K562 (cell line): ENCODE results near the gene ZNF106. TPM values are rescaled to one million over a fixed set of nuclear protein-coding genes. Genes with fewer than 3 reads are reported as not detected.

Experiments
- CBX5 ChIP-seq: IDR thresholded peaks from 2 replicates; pipeline ENCODE4 v1.6.1; 2014; ENCODE audit warnings: low read depth, borderline replicate concordance
- DMBX1 ChIP-seq: fragments of 250-450 bp; sonication (Bioruptor Pico); IDR thresholded peaks from 2 replicates; pipeline ENCODE4 v1.8.0; 2022; ENCODE audit warnings: inconsistent platforms, mild to moderate bottlenecking, moderate library complexity, borderline replicate concordance
- HEY1 ChIP-seq: fragments of 250-450 bp; sonication (Bioruptor Pico); IDR thresholded peaks from 2 replicates; pipeline ENCODE4 v1.5.0; 2020; ENCODE audit warnings: mild to moderate bottlenecking, moderate library complexity, borderline replicate concordance
- HNRNPLL ChIP-seq: fragments of 200-400 bp; formaldehyde crosslinking; IDR thresholded peaks from 2 replicates; pipeline ENCODE4 v1.6.1; 2017; ENCODE audit warnings: low read length, low read depth, mild to moderate bottlenecking; ENCODE audit not compliant: poor library complexity, severe bottlenecking
- MLLT1 ChIP-seq, 2 experiments: fragments of 450-650 bp; IDR thresholded peaks; 2 replicates each; pipeline ENCODE4 v1.6.1; 2016
- NFIC ChIP-seq: fragments of 450-650 bp; IDR thresholded peaks from 2 replicates; pipeline ENCODE4 v1.6.1; 2017; ENCODE audit warnings: mild to moderate bottlenecking, inconsistent platforms
- PML ChIP-seq: IDR thresholded peaks from 2 replicates; pipeline ENCODE4 v1.6.1; 2012; ENCODE audit warnings: low read length, inconsistent platforms
- POLR2H ChIP-seq: IDR thresholded peaks from 2 replicates; pipeline ENCODE4 v1.6.1; 2016; ENCODE audit warnings: missing genetic modification characterization, low read depth, mild to moderate bottlenecking, control low read depth, missing compliant biosample characterization, moderate library complexity
- RUNX1 ChIP-seq: sonication (generic); IDR thresholded peaks from 2 replicates; pipeline ENCODE4 v1.6.1; 2016; ENCODE audit warnings: antibody characterized with exemption, low read depth
- SMARCC2 ChIP-seq: fragments of 450-650 bp; IDR thresholded peaks from 2 replicates; pipeline ENCODE4 v1.6.1; 2017; ENCODE audit warnings: antibody characterized with exemption, moderate library complexity, mild to moderate bottlenecking, low read depth
- SOX6 ChIP-seq: fragments of 450-650 bp; IDR thresholded peaks from 2 replicates; pipeline ENCODE4 v1.6.1; 2014; ENCODE audit warnings: mild to moderate bottlenecking
- TBP ChIP-seq: optimal IDR thresholded peaks from 2 replicates; pipeline ENCODE3; 2011; ENCODE audit warnings: low read depth, low read length, improper control_type of control experiment
- THAP7 ChIP-seq: fragments of 250-450 bp; sonication (Bioruptor Pico); IDR thresholded peaks from 2 replicates; pipeline ENCODE4 v1.5.0; 2021
- ZC3H8 ChIP-seq: fragments of 450-650 bp; IDR thresholded peaks from 2 replicates; pipeline ENCODE4 v1.6.1; 2017
- ZMIZ1 ChIP-seq, 2 experiments: fragments of 150-350 bp in 1 of 2; IDR thresholded peaks; 2 replicates each; pipeline ENCODE4 v1.6.1; 2012 to 2016; ENCODE audit warnings: low read depth in 2 of 2, low read length in 2 of 2, mild to moderate bottlenecking in 1 of 2, moderate library complexity in 1 of 2
- ZNF124 ChIP-seq: sonication (generic); formaldehyde crosslinking; IDR thresholded peaks from 2 replicates; pipeline ENCODE4 v1.8.1; 2022; ENCODE audit warnings: missing genetic modification reagents
- ZNF431 ChIP-seq: sonication (generic); formaldehyde crosslinking; IDR thresholded peaks from 2 replicates; pipeline ENCODE4 v1.8.0; 2022; ENCODE audit warnings: mild to moderate bottlenecking, missing genetic modification reagents
- ZNF511 ChIP-seq: sonication (generic); formaldehyde crosslinking; IDR thresholded peaks from 2 replicates; pipeline ENCODE4 v1.8.0; 2022; ENCODE audit warnings: mild to moderate bottlenecking, missing genetic modification reagents
- polyA plus RNA-seq, 8 experiments: library from polyadenylated mRNA; depleted of rRNA in 4 of 8; stranded (reverse) in 5 of 8; unstranded in 3 of 8; fragments of >200 nt; fragmentation: Nextera tagmentation in 2 of 8; fragmentation: Illumina TruSeq in 1 of 8; extraction: Ambion mirVana in 2 of 8; extraction: Trizol in 1 of 8; gene quantifications; 2 replicates each; pipeline versions ENCODE4 v1.2.1 to v1.2.3, GENCODE V29; 2011 to 2014; ENCODE audit warnings: inconsistent platforms in 1 of 8, missing spikeins in 1 of 8
- total RNA-seq, 7 experiments: library from RNA; depleted of rRNA in 6 of 7; stranded (reverse); fragments of >200 nt in 6 of 7; fragmentation: Illumina TruSeq in 2 of 7; extraction: Trizol in 2 of 7; gene quantifications; 2 replicates each; pipeline versions ENCODE4 v1.2.1 to v1.2.3, GENCODE V29; 2011 to 2021; ENCODE audit warnings: low replicate concordance in 1 of 7
- TF ChIP-seq, protein P1 (sequence below), 2 experiments: IDR thresholded peaks; 2 replicates each; pipeline ENCODE4 v1.6.1; 2012; ENCODE audit warnings: improper control_type of control experiment in 2 of 2, low read depth in 2 of 2, low read length in 2 of 2, borderline replicate concordance in 1 of 2

The ZNF106 gene
- total and polyA plus RNA-seq, 9 of the 15 experiments (the other 6 are each of a cell fraction or from before 2014, with no cell fraction given): 14.4 to 55.3 (median 33.7) TPM

- TF ChIP-seq ZMIZ1 (IDR thresholded peaks at IDR 0.05; ENCODE audit: low read depth in 2 of 2, low read length in 2 of 2) (peak in 1 of 2 experiments; percentile 15; a peak in 1 of 4 replicates), HEY1 (CRISPR knock-in tag) (no peak), ZNF124 (CRISPR knock-in tag) (no peak), ZNF511 (CRISPR knock-in tag) (0 out of 2 replicates have a peak, but pooled peaks have one; percentile 42), ZC3H8 (no peak), SMARCC2 (peak; percentile 21; the same call in 1 of the 2 replicates), TBP (peak; percentile 88), SOX6 (peak; percentile 78), PML (peak; percentile 82), MLLT1 (IDR thresholded peaks at IDR 0.05) (peak in 1 of 2 experiments; percentile 28; a peak in 1 of 4 replicates), POLR2H (tag) (peak; percentile 71), HNRNPLL (peak; percentile 30), THAP7 (CRISPR knock-in tag) (no peak), RUNX1 (no peak), NFIC (0 out of 2 replicates have a peak, but pooled peaks have one; percentile 41), DMBX1 (CRISPR knock-in tag) (peak; percentile 74), CBX5 (no peak), ZNF431 (CRISPR knock-in tag) (0 out of 2 replicates have a peak, but pooled peaks have one; percentile 14)
- TF ChIP-seq, protein P1, sequence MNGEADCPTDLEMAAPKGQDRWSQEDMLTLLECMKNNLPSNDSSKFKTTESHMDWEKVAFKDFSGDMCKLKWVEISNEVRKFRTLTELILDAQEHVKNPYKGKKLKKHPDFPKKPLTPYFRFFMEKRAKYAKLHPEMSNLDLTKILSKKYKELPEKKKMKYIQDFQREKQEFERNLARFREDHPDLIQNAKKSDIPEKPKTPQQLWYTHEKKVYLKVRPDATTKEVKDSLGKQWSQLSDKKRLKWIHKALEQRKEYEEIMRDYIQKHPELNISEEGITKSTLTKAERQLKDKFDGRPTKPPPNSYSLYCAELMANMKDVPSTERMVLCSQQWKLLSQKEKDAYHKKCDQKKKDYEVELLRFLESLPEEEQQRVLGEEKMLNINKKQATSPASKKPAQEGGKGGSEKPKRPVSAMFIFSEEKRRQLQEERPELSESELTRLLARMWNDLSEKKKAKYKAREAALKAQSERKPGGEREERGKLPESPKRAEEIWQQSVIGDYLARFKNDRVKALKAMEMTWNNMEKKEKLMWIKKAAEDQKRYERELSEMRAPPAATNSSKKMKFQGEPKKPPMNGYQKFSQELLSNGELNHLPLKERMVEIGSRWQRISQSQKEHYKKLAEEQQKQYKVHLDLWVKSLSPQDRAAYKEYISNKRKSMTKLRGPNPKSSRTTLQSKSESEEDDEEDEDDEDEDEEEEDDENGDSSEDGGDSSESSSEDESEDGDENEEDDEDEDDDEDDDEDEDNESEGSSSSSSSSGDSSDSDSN (IDR thresholded peaks at IDR 0.05; ENCODE audit: borderline replicate concordance in 1 of 2, low read depth in 2 of 2, low read length in 2 of 2): peak in 1 of 2 experiments; percentile 76; a peak in 1 of 4 replicates
Measured at GRCh38 chr15:42490671-42491538, at the start of gene ZNF106 (continued).
